ENCODE measurements around the gene VPS37C.

VPS37C gene

GRCh38 chr11:61163714-61164605 lies 2.7 kb upstream of the VPS37C start:
- no peak for FAIRE-seq
- DNase-seq (ENCODE audit: insufficient read length, low spot score): no peak
- TF ChIP-seq CTCF (IDR thresholded peaks at IDR 0.05; ENCODE audit: insufficient read depth, missing control alignments): no peak

- FAIRE-seq: no peak
- TF ChIP-seq CTCF (IDR thresholded peaks at IDR 0.05; ENCODE audit: insufficient read depth, missing control alignments): no peak
- DNase-seq (ENCODE audit: insufficient read length, low spot score): no peak
Measured at GRCh38 chr11:61163021-61163420, 1.8 kb upstream of the VPS37C start.

GRCh38 chr11:61162092-61162941 lies 1.1 kb upstream of the VPS37C start:
- FAIRE-seq: no peak
- no peak for TF ChIP-seq CTCF (IDR thresholded peaks at IDR 0.05; ENCODE audit: insufficient read depth, missing control alignments)
- no peak for DNase-seq (ENCODE audit: insufficient read length, low spot score)

- TF ChIP-seq CTCF (IDR thresholded peaks at IDR 0.05; ENCODE audit: insufficient read depth, missing control alignments): no peak
- DNase-seq (ENCODE audit: insufficient read length, low spot score): no peak
- no peak for FAIRE-seq
Measured at GRCh38 chr11:61160487-61161189, 588 bp downstream of the VPS37C start.

DNA sequence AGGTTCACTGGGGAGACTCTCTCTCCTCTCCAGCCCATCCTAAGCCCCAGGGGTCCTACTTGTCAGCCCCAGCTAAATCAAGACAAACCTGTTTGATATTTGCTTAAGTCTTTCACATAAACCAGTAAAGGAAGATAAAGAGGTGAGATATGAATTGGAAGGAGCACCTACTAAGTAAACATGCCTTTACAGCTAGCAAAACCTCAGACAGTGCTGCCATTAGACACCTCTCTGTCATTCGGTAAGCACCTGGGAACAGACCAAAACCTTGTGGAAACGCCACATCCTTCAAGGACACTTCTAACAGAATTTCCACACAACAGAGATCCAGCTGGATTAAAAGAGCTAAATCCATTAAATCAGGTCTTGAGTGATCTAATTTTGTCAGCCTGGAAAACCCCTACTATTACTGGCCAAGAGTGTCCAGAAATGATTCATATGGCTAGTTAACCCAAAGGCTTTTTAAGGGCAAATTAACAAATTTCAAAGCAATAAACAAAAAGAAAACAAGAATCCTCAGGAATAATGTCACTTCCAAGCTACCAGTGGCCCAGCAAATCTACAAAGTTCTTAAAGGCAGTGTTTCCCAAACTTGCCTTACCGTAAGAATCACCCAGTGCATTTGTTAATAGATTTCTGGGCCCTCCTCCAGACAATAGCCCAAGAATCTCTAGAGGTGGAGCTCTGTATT lies 2.4 kb downstream of the VPS37C start:
- DNase-seq (ENCODE audit: insufficient read length, low spot score): no peak
- no peak for TF ChIP-seq CTCF (IDR thresholded peaks at IDR 0.05; ENCODE audit: insufficient read depth, missing control alignments)
- no peak for FAIRE-seq

- FAIRE-seq: no peak
- no peak for DNase-seq (ENCODE audit: insufficient read length, low spot score)
Measured at GRCh38 chr11:61157743-61158142, 3.5 kb downstream of the VPS37C start.

More at GRCh38 chr11:61157743-61158142, 3.5 kb downstream of the VPS37C start:
- no peak for TF ChIP-seq CTCF (IDR thresholded peaks at IDR 0.05; ENCODE audit: insufficient read depth, missing control alignments)

Measured in D721Med (cell line).